KG1 (cell line): ENCODE data around the gene PSAPL1.
"Not testable (repeated sequence)": the region's sequence is repeated elsewhere in the genome, so short reads cannot be mapped to it uniquely, and the experiment has no call there.

Experiments used
- DNase-seq: peaks from one replicate; lab custom pipeline; 2025; lab: John Stamatoyannopoulos, UW

Gene PSAPL1

DNA sequence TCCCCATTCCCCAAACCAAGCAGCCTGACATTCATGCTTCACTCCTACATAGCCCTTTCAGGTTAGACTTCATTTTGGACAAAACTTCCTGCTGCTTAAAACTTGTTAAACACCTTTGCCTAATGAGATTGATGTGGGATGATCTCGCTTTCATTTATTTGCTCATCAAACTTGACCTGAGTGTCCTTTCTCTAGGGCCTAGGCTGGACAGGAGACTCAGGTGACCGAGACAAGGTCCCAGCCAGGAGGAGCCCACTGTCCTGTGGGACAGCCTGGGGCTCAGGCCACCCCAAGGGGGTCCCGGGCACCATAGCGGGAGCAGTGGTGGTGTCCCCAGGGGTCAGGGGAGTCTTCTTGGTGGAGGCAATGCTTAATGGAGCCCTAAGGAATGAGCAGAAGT, 23.7 kb upstream of the PSAPL1 start:
- no peak for DNase-seq

GRCh38 chr4:7458066-7458425, 23.3 kb upstream of the PSAPL1 start:
- no peak for DNase-seq

DNA sequence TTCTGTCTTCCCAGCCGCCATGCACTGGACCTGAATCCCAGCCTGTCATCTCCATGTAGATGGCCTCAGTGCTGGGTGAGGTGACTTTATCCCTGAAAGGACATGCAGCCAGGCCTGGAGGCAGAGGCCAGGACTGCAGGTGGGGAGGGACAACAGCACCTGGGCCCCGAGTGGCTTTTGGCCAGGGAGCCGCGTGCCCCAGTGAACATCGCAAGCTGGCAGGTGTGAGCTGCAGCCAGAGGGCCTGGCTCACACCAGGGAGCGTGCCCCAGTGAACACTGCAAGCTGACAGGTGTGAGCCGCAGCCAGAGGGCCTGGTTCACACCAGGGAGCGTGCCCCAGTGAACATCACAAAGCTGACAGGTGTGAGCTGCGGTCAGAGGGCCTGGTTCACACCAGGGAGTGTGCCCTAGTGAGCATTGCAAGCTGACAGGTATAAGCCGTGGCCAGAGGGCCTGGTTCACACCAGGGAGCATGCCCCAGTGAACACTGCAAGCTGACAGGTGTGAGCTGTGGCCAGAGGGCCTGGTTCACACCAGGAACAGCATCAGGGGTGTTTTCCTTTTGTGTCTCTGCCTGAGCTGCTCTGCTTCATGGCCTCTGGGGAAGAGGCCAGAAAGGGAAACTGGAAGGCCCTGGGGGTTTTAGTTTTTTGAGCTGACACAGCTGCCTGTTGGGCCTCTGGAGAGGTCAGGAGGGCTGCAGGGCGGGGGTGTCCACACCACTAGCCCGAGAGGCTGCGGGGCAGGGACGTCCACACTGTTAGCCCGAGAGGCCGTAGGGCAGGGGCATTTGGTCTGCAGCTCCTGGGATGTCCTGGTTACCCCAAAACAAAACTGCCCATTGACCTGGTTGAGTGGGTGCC, 22.7 kb upstream of the PSAPL1 start:
- DNase-seq = no peak

GRCh38 chr4:7452802-7453201, 18.1 kb upstream of the PSAPL1 start:
- not testable (repeated sequence) for DNase-seq

- DNase-seq = no peak
Observed at GRCh38 chr4:7451800-7452199, 17.1 kb upstream of the PSAPL1 start.

- no peak for DNase-seq
Observed at GRCh38 chr4:7451434-7451789, 16.7 kb upstream of the PSAPL1 start.

- no peak for DNase-seq
Observed at GRCh38 chr4:7450775-7451433, 16.2 kb upstream of the PSAPL1 start.

- no peak for DNase-seq
Observed at GRCh38 chr4:7448036-7448435, 13.3 kb upstream of the PSAPL1 start.

DNA sequence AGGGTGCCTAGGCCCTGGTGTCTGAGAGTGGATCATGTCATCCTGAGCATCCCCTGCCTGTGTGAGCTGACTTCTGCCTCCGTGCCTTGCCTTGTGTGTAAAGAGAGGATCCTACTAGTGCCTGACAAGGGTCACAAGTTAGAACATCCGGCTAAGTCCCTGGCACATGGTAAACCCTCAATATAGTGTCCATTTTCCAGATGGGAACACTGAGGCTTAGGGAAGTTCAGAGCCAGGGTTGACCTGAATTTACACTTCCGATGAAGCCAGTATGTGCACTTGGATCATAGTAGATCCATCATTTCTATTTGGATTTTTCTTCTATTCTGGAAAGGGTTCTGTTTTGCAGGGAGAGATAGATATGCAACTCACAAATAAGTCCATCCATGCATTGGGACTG, 12.5 kb upstream of the PSAPL1 start:
- no peak for DNase-seq

DNA sequence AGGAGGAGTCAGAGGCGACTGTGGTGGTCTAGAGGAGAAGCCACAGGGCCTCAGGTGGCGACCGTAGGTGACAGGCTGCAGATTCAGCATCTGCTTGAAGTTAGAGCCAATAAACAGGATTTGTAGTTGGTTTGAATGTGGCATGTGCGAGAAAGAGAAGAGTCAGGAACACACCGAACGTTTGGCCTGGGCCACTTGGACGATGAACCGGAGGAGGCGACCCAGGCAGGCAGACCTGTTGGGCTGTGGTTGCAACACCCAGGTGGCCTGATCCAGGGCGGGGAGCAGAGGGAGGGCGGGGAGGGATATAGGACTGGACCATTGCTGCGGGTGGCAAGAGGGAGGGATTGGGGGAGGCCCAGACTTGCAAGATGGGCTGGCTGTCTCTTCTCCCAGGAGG, 10.0 kb upstream of the PSAPL1 start:
- no peak for DNase-seq

- DNase-seq = no peak
Observed at GRCh38 chr4:7444314-7444713, 9.6 kb upstream of the PSAPL1 start.

GRCh38 chr4:7442574-7443162, 7.9 kb upstream of the PSAPL1 start:
- no peak for DNase-seq

- no peak for DNase-seq
Observed at GRCh38 chr4:7441201-7441600, 6.5 kb upstream of the PSAPL1 start.

- no peak for DNase-seq
Observed at GRCh38 chr4:7439699-7440098, 5.0 kb upstream of the PSAPL1 start.

DNA sequence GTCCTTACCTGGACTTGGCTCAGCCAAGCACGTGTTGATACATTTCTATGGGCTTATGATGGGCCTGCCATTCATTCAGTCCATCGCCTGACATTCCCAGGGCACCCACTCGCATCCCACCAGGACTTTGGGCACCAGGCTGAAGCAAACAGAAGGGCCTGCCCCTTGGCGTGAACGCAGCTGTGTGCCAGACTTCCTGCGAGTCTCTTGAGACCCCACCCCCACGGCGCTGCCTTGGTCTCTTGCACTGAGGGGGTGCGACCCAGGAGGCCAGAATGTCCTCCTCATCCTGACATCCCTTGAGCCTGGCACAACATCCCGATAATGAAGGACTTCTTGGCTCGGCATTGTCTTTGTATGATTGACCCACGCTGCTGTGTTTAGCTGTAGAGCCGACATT, 1.5 kb upstream of the PSAPL1 start:
- DNase-seq = no peak

- no peak for DNase-seq
Observed at GRCh38 chr4:7435471-7436061, 836 bp upstream of the PSAPL1 start.

- no peak for DNase-seq
Observed at GRCh38 chr4:7434141-7434765, 477 bp downstream of the PSAPL1 start.

DNA sequence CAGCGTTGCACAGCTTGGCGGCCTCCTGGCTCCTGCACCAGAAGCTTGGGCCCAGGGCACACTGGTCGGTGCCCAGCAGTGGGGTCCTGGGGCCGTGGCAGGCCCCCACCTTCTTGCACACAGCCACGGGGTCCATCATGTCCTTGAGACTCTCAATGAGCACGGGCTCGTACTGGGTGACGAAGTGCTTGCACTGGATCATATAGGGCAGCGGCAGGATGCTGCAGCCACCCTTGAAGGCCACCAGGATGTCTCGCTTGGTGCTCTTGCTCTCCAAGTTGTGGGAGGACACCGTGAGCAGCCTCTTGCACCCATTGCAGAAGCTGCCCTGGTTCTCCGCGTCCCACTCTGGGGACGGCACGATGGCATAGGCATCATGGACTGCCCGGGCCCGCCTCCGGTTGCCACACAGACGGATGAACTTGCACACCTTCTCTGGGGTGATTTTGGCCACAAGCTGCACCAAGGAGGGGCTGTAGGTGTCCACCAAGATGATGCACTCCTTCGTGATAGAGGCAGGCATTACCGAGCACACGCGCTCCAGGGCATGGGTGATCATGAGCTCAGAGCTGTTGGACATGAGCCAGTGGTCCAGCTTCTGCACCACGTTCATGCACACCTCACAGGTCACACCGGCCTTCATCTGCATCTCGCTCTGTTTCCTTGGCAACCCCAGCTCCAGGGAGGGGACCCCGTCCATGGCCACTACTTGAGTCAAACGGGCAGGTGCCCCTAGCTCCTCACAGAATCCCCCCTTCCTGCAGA, 1.2 kb downstream of the PSAPL1 start:
- DNase-seq = no peak

DNA sequence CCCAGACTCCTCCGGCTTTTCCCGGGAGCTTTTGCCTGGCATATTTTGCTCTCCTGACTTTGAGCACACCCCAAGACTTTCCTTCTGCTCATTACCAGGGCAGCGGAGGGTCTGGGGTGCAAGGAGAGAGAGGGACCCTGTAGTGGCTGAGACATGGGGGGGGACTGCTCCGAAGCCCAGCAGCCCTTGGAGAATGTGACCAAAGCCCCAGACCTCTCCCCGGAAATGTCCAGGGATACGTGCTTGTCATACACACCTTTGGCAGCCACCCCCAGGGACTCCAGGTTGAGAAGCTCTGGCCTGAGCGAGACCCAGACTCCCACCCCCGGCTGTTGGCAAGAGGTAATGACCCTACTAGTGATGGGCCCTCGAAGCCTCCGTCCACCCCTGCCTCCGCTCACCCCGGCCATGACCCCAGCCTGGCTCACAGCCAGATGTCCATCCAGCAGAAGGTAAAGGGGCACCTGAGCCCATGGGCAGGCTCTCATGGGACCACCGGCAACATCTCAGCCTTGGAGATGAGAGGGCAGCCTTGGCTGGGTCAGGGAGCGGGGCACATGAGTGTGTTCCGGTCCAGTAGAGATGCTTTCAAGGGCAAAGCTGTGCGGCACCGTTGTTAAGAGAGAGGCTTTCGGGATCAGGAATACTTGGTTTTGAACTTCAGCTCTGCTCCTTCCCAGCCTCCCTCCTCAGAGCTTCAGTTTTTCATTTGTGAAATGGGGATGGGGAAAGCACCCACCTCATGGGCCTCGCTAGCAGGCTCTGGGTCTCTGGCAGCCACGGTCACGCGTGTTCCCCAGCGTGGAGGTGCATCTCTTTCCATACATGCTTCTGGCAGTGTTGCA, 2.0 kb downstream of the PSAPL1 start:
- DNase-seq = no peak

GRCh38 chr4:7431696-7432530, 2.8 kb downstream of the PSAPL1 start:
- no peak for DNase-seq
